HG03378 (cell line): ENCODE results near the gene NSUN4.
"Not testable (repeated sequence)": the region's sequence is repeated elsewhere in the genome, so short reads cannot be mapped to it uniquely, and the experiment has no call there.

Experiments used
- ATAC-seq: cut with Tn5 transposase; IDR thresholded peaks from one replicate; pipeline ENCODE4 v1.9.1; 2021; ENCODE audit warnings: mild to moderate bottlenecking, moderate library complexity; ENCODE audit not compliant: unreplicated experiment

The NSUN4 gene

DNA sequence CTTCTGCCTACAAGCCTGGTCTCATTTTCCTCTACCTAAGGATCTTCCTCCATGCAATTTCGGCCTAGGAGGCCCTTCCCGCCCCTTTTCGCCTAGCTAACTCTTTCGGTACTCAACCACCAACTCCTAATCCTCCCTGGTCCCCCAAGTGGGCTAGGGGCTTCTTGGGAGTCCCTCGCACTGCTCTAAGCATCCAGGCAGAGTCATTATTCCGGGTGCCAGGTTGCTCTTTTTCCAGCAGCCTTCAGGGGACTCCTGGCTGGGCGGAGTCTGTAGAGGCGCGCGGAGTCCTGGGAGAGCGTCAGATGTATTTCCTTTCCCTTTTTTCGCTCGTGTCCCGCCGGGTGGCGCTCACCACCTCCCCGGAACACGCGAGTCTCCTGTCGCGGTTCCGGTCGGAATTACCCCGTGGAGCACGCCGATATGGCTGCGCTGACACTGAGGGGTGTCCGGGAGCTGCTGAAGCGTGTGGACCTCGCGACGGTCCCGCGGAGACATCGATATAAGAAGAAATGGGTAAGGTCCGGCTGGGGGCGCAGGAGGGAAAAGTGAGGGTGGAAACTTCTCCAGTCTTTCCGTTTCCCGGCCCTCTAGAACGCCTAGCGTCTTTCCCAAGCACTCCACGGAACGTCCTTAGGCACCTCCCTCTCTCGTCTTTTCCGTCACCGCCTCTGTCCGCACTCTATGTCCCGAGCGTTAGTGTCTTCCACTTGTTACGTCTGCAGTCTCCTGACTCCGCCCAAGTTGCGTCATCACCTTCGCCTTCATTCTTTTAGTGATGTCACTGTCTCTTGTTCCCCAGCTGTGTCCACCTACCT lies at the start of gene NSUN4:
Gene NSUN4, plus strand, starts transcription at position 404 of the 818 bp plus-strand sequence. Its CDS starts 20 bp downstream, at position 424.
- ATAC-seq: peak; percentile 65

GRCh38 chr1:46295306-46295705 lies 45.3 kb upstream of the NSUN4 start:
- ATAC-seq: no peak

DNA sequence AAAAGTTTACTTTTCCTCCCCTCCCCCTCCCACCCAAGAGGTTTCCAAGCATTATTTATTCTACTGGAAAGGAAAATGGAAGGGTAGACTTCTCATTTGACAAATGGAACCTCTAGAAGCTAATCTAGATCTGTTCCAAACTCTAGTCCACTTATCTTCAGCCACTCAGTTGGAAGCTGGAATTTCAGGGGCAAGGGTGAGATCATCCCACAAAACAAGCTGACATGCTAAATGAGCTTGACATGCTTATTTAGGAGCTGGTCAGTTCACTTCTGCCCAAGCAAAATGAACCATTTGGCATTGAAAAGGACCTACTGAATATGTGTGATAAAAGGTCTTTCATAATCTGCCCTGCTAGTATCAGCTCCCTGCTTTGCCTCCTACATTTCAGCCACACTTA lies 42.2 kb upstream of the NSUN4 start:
- no peak for ATAC-seq

DNA sequence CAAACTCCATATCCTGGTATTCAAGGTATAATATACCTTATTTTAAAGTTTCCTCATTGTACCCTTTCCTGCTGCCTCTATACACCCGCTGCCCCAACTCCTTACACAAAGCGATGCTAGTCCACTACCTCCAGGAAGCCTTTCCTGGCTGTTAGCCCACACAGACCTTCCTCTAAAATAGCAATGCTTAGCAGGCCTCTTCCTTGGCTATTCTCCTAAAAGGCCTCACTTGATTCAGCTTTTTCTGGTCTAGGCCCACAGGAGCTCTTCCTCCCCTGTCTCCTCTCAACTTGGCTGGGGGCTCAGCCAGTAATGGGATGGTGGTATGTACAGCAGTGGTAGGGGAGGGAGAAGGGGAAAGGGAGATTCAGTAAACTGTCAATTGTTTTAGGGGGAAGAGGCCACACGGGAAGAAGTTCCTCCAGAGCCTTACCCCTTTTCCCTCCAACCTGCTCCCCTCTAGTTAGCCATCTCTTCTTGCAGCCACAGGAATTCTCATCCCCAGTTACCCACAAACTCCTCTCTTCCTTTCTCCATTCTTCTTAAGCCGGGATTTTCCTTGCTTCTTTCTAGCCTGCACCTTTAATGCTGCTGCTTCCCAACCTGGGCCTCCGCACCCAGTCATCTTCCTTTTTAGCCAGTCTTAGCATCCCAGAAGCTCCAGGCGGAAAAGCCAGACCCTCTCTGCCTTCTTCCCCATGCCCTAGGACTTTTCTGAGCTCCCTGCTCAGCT lies 39.8 kb upstream of the NSUN4 start:
- ATAC-seq: no peak

- no peak for ATAC-seq
These were observed 39.2 kb upstream of the NSUN4 start for GRCh38 chr1:46301406-46301807.

GRCh38 chr1:46301808-46302640 lies 38.6 kb upstream of the NSUN4 start:
- ATAC-seq: no peak

GRCh38 chr1:46302641-46303037 lies 38.0 kb upstream of the NSUN4 start:
- no peak for ATAC-seq

- ATAC-seq: peak; percentile 87
These were observed 37.4 kb upstream of the NSUN4 start, which contains the start of the genes LRRC41 and UQCRH for GRCh38 chr1:46303038-46303871. TSS of gene LRRC41 (minus strand) at chr1:46303616. CDS start at chr1:46303322, 294 bp downstream. TSS of gene UQCRH (plus strand) at chr1:46303698. CDS start at chr1:46303767, 69 bp downstream.

DNA sequence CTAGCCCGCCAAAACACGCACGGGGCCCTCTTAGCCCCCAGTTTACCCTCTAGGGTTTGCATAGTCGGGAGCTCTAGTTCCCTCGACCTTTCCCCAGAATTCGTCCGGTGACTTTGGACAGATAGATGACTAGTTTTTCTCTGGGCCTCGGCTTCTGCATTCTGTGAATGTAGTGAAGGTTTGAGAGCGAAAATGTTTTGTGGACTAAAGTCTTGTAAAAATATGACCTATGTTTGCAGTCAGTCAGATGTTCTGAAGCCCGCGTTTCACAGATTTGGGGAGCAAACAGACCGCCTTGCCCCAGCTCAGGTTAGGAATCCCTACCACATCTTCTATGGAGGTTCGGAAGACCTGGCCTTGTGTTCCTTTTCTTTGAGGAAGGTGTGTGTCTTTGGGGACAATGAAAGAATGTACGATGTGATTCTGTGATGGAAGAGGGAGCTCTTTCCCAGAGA lies 36.7 kb upstream of the NSUN4 start:
- no peak for ATAC-seq

DNA sequence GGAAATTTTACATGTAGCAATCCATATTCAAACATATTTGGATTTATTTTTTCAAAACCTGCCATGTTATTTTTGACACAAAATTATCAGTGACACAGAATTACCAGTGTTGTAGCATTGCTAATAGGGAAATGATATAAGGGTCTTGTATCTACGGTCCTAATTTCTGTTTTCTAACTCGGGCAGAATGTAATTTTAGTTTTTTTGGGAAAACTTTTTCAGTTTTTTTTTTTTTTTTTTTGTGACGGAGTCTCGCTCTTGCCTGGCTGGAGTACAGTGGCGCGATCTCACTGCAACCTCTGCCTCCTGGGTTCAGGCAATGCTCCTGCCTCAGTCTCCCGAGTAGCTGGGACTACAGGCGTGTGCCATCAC lies 34.5 kb upstream of the NSUN4 start:
- ATAC-seq: no peak

GRCh38 chr1:46309401-46310159 lies 31.0 kb upstream of the NSUN4 start:
- ATAC-seq: no peak

DNA sequence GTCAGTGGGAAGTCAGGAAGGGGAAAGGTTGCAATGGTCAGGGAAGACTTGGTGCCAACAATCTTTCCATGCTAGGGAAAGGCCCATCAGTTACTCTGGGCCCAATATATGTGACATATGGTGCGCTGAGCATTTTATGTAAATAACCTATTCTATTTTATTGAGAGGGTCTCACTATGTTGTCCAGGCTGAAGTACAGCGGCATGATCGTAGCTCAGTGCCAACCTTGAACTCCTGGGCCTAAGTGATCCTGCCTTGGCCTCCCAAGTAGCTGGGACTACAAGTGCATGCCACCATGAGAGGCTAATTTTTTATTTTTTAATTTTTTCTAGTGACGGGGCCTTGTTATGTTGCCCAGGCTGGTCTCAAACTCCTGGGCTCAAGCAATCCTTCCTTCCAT lies 30.3 kb upstream of the NSUN4 start:
- no peak for ATAC-seq

- no peak for ATAC-seq
These were observed 24.8 kb upstream of the NSUN4 start for GRCh38 chr1:46315669-46316403.

GRCh38 chr1:46317323-46317722 lies 23.3 kb upstream of the NSUN4 start:
- no peak for ATAC-seq

GRCh38 chr1:46319301-46319700 lies 21.3 kb upstream of the NSUN4 start:
- not testable (repeated sequence) for ATAC-seq

GRCh38 chr1:46319960-46320914 lies 20.4 kb upstream of the NSUN4 start:
- not testable (repeated sequence) for ATAC-seq

- ATAC-seq: not testable (repeated sequence)
These were observed 18.4 kb upstream of the NSUN4 start for GRCh38 chr1:46322191-46322590.
